WTC11 (cell line): ENCODE measurements around the gene ZNF566. TPM values are rescaled to one million over a fixed set of nuclear protein-coding genes. Genes with fewer than 3 reads are reported as not detected.

ENCODE experiments used
- ATAC-seq: fragments of 200-7000 bp; cut with Tn5 transposase; 2 replicates; pipeline ENCODE4 v1.10.0; 2021; ENCODE audit warnings: mild to moderate bottlenecking, moderate library complexity
- CTCF ChIA-PET: fragments of 300-600 bp; sonication (Branson Sonifier 250); formaldehyde crosslinking; loops from one replicate; lab custom pipeline; 2021; ENCODE audit warnings: antibody characterized with exemption; lab: Charles Lee
- POLR2A ChIA-PET: fragments of 350-600 bp; sonication (Branson Sonifier 250); formaldehyde crosslinking; loops from one replicate; lab custom pipeline; 2021; ENCODE audit warnings: antibody characterized with exemption; lab: Charles Lee
- DNase-seq: peaks from one replicate; pipeline ENCODE4 v3.0.0; 2021; ENCODE audit warnings: low spot score
- H3K27ac Mint-ChIP-seq: 2 replicates; pipeline ENCODE4 v1.8.0; 2021; ENCODE audit warnings: mixed read lengths
- H3K27me3 Mint-ChIP-seq: 2 replicates; pipeline ENCODE4 v1.8.0; 2021; ENCODE audit warnings: low read depth, mild to moderate bottlenecking, moderate library complexity, mixed read lengths
- H3K36me3 Mint-ChIP-seq: 2 replicates; pipeline ENCODE4 v1.8.0; 2021; ENCODE audit warnings: mixed read lengths
- H3K4me1 Mint-ChIP-seq: 2 replicates; pipeline ENCODE4 v1.8.0; 2022; ENCODE audit warnings: mixed read lengths
- H3K4me3 Mint-ChIP-seq: 2 replicates; pipeline ENCODE4 v1.8.0; 2021; ENCODE audit warnings: mild to moderate bottlenecking, moderate library complexity, mixed read lengths
- H3K9me3 Mint-ChIP-seq: 2 replicates; pipeline ENCODE4 v1.8.0; 2021; ENCODE audit warnings: mixed read lengths
- E2F5 ChIP-seq: sonication (generic); formaldehyde crosslinking; IDR thresholded peaks from 2 replicates; pipeline ENCODE4 v1.8.1; 2022; ENCODE audit warnings: mild to moderate bottlenecking, moderate library complexity, missing genetic modification reagents
- GABPB1 ChIP-seq: sonication (generic); formaldehyde crosslinking; IDR thresholded peaks from 2 replicates; pipeline ENCODE4 v1.8.1; 2023; ENCODE audit warnings: mild to moderate bottlenecking, missing genetic modification reagents
- JUN ChIP-seq: sonication (generic); formaldehyde crosslinking; IDR thresholded peaks from 2 replicates; pipeline ENCODE4 v1.8.0; 2023; ENCODE audit warnings: mild to moderate bottlenecking, missing genetic modification reagents
- MYBL2 ChIP-seq: sonication (generic); formaldehyde crosslinking; IDR thresholded peaks from 2 replicates; pipeline ENCODE4 v1.8.1; 2023; ENCODE audit warnings: mild to moderate bottlenecking, moderate library complexity, missing genetic modification reagents
- NFE2L1 ChIP-seq: sonication (generic); formaldehyde crosslinking; IDR thresholded peaks from 2 replicates; pipeline ENCODE4 v1.8.1; 2023; ENCODE audit warnings: missing genetic modification reagents
- NFYB ChIP-seq: sonication (generic); formaldehyde crosslinking; conservative IDR thresholded peaks from 2 replicates; pipeline ENCODE4 v1.8.0; 2022; ENCODE audit warnings: low read depth, missing genetic modification reagents
- OVOL2 ChIP-seq: fragments of 250-450 bp; sonication (Bioruptor Pico); IDR thresholded peaks from 2 replicates; pipeline ENCODE4 v1.9.0; 2021; ENCODE audit warnings: mild to moderate bottlenecking, borderline replicate concordance
- PREB ChIP-seq: sonication (generic); formaldehyde crosslinking; IDR thresholded peaks from 2 replicates; pipeline ENCODE4 v1.8.1; 2022; ENCODE audit warnings: mild to moderate bottlenecking, missing genetic modification reagents, moderate library complexity, borderline replicate concordance
- SMAD3 ChIP-seq: sonication (generic); formaldehyde crosslinking; IDR thresholded peaks from 2 replicates; pipeline ENCODE4 v1.8.0; 2022; ENCODE audit warnings: missing genetic modification reagents, mild to moderate bottlenecking, borderline replicate concordance
- USF2 ChIP-seq: sonication (generic); formaldehyde crosslinking; IDR thresholded peaks from 2 replicates; pipeline ENCODE4 v1.8.1; 2023; ENCODE audit warnings: mild to moderate bottlenecking, missing genetic modification reagents, moderate library complexity
- ZBTB21 ChIP-seq: sonication (generic); formaldehyde crosslinking; IDR thresholded peaks from 2 replicates; pipeline ENCODE4 v1.8.1; 2023; ENCODE audit warnings: mild to moderate bottlenecking, missing genetic modification reagents, borderline replicate concordance
- ZNF416 ChIP-seq: fragments of 250-450 bp; sonication (Bioruptor Pico); IDR thresholded peaks from 2 replicates; pipeline ENCODE4 v1.9.0; 2021; ENCODE audit warnings: mild to moderate bottlenecking, inconsistent platforms
- total RNA-seq: library from RNA; stranded (reverse); gene quantifications from 3 replicates; pipeline ENCODE4 v1.2.3, GENCODE V29; 2021
- TF ChIP-seq, protein P1 (sequence below): sonication (generic); formaldehyde crosslinking; IDR thresholded peaks from 2 replicates; pipeline ENCODE4 v1.8.1; 2023; ENCODE audit warnings: mild to moderate bottlenecking, missing genetic modification reagents
- TF ChIP-seq, protein P2 (sequence below): fragments of 200-600 bp; IDR thresholded peaks from 2 replicates; pipeline ENCODE4 v1.8.0; 2022; ENCODE audit warnings: antibody characterized with exemption
- TF ChIP-seq, protein P3 (sequence below): fragments of 250-450 bp; sonication (Bioruptor Pico); IDR thresholded peaks from 2 replicates; pipeline ENCODE4 v1.9.0; 2021; ENCODE audit warnings: mild to moderate bottlenecking
- TF ChIP-seq, protein P4 (sequence below): fragments of 250-450 bp; sonication (Bioruptor Pico); IDR thresholded peaks from 2 replicates; pipeline ENCODE4 v2.1.2; 2022; ENCODE audit warnings: mild to moderate bottlenecking, moderate library complexity

ZNF566 gene
- total RNA-seq, 1 experiment from 2014 or later, result 10.5 TPM

- TF ChIP-seq, protein P1, sequence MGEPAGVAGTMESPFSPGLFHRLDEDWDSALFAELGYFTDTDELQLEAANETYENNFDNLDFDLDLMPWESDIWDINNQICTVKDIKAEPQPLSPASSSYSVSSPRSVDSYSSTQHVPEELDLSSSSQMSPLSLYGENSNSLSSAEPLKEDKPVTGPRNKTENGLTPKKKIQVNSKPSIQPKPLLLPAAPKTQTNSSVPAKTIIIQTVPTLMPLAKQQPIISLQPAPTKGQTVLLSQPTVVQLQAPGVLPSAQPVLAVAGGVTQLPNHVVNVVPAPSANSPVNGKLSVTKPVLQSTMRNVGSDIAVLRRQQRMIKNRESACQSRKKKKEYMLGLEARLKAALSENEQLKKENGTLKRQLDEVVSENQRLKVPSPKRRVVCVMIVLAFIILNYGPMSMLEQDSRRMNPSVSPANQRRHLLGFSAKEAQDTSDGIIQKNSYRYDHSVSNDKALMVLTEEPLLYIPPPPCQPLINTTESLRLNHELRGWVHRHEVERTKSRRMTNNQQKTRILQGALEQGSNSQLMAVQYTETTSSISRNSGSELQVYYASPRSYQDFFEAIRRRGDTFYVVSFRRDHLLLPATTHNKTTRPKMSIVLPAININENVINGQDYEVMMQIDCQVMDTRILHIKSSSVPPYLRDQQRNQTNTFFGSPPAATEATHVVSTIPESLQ (CRISPR knock-in tag), result no peak
- TF ChIP-seq, protein P2, sequence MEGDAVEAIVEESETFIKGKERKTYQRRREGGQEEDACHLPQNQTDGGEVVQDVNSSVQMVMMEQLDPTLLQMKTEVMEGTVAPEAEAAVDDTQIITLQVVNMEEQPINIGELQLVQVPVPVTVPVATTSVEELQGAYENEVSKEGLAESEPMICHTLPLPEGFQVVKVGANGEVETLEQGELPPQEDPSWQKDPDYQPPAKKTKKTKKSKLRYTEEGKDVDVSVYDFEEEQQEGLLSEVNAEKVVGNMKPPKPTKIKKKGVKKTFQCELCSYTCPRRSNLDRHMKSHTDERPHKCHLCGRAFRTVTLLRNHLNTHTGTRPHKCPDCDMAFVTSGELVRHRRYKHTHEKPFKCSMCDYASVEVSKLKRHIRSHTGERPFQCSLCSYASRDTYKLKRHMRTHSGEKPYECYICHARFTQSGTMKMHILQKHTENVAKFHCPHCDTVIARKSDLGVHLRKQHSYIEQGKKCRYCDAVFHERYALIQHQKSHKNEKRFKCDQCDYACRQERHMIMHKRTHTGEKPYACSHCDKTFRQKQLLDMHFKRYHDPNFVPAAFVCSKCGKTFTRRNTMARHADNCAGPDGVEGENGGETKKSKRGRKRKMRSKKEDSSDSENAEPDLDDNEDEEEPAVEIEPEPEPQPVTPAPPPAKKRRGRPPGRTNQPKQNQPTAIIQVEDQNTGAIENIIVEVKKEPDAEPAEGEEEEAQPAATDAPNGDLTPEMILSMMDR, result no peak
- TF ChIP-seq PREB (CRISPR knock-in tag) (no peak), GABPB1 (no peak)
- TF ChIP-seq, all 79 proteins: peak for 0
Observed at GRCh38 chr19:36526581-36526980, 37.2 kb upstream of the ZNF566 start (continued).

DNA sequence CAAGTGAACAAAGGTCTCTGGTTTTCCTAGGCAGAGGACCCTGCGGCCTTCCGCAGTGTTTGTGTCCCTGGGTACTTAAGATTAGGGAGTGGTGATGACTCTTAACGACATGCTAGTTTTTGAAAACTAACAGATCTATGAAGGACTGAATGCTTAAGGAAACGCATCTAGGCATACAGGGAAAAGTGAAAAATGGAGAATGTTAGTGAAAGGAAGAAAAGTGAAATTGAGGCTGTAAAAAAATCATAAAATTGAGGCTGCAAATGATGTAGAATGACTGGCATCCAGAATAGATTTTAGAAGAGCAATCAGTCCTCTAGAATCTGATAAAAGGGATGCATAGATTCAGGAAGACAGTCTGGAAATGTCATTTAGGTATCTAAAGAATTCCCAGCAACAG lies 35.3 kb upstream of the ZNF566 start:
- Mint-ChIP-seq H3K4me1 (peaks cover 13% of the 10 kb centered on the region), H3K36me3 (peaks cover 48% of the 10 kb centered on the region), H3K4me3 (no peak overlapping the region)
- POLR2A ChIA-PET, result no interaction called here
- no peak for TF ChIP-seq GABPB1
- TF ChIP-seq, protein P3, sequence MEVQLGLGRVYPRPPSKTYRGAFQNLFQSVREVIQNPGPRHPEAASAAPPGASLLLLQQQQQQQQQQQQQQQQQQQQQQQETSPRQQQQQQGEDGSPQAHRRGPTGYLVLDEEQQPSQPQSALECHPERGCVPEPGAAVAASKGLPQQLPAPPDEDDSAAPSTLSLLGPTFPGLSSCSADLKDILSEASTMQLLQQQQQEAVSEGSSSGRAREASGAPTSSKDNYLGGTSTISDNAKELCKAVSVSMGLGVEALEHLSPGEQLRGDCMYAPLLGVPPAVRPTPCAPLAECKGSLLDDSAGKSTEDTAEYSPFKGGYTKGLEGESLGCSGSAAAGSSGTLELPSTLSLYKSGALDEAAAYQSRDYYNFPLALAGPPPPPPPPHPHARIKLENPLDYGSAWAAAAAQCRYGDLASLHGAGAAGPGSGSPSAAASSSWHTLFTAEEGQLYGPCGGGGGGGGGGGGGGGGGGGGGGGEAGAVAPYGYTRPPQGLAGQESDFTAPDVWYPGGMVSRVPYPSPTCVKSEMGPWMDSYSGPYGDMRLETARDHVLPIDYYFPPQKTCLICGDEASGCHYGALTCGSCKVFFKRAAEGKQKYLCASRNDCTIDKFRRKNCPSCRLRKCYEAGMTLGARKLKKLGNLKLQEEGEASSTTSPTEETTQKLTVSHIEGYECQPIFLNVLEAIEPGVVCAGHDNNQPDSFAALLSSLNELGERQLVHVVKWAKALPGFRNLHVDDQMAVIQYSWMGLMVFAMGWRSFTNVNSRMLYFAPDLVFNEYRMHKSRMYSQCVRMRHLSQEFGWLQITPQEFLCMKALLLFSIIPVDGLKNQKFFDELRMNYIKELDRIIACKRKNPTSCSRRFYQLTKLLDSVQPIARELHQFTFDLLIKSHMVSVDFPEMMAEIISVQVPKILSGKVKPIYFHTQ, result no peak
- no peak for TF ChIP-seq ZBTB21
- TF ChIP-seq, protein P4, sequence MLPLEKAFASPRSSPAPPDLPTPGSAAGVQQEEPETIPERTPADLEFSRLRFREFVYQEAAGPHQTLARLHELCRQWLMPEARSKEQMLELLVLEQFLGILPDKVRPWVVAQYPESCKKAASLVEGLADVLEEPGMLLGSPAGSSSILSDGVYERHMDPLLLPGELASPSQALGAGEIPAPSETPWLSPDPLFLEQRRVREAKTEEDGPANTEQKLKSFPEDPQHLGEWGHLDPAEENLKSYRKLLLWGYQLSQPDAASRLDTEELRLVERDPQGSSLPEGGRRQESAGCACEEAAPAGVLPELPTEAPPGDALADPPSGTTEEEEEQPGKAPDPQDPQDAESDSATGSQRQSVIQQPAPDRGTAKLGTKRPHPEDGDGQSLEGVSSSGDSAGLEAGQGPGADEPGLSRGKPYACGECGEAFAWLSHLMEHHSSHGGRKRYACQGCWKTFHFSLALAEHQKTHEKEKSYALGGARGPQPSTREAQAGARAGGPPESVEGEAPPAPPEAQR (CRISPR knock-in tag), result no peak
- TF ChIP-seq MYBL2 (CRISPR knock-in tag), result no peak
- TF ChIP-seq JUN (CRISPR knock-in tag), result no peak
- TF ChIP-seq ZNF416 (CRISPR knock-in tag), result no peak
- TF ChIP-seq E2F5 (CRISPR knock-in tag), result no peak
- TF ChIP-seq NFE2L1 (CRISPR knock-in tag), result no peak
- no peak for TF ChIP-seq NFYB
- TF ChIP-seq, protein P2, result no peak
- no peak for TF ChIP-seq SMAD3 (CRISPR knock-in tag)
- TF ChIP-seq USF2 (CRISPR knock-in tag), result no peak
- TF ChIP-seq OVOL2 (CRISPR knock-in tag), result no peak
- TF ChIP-seq, all 79 proteins: peak for 0
- peaks cover 13% of the 10 kb centered on the region for H3K9me3 Mint-ChIP-seq
- DNase-seq (no peak), ATAC-seq (no peak)
- CTCF ChIA-PET, result no interaction called here
- H3K27ac Mint-ChIP-seq, result no peak overlapping the region
- H3K27me3 Mint-ChIP-seq, result no peaks in the 10 kb centered on the region; the same call in 1 of the 2 replicates
